HUES6 (cell line): ENCODE results near the gene SCN1B.

Source experiments
- H3K27ac ChIP-seq: 2 replicates; pipeline ENCODE4 v1.7.0; 2013; ENCODE audit warnings: low read depth, mild to moderate bottlenecking, low read length, inconsistent platforms
- H3K27me3 ChIP-seq: 2 replicates; pipeline ENCODE4 v1.6.1; 2013; ENCODE audit warnings: low read length; ENCODE audit not compliant: control insufficient read depth, insufficient read depth
- H3K36me3 ChIP-seq: 2 replicates; pipeline ENCODE4 v1.6.1; 2013; ENCODE audit warnings: low read length; ENCODE audit not compliant: control insufficient read depth, insufficient read depth
- H3K4me1 ChIP-seq: 2 replicates; pipeline ENCODE4 v1.6.1; 2013; ENCODE audit warnings: low read length; ENCODE audit not compliant: control insufficient read depth, insufficient read depth
- H3K4me3 ChIP-seq: 2 replicates; pipeline ENCODE4 v1.5.1; 2013; ENCODE audit warnings: low read depth, low read length
- H3K9ac ChIP-seq: one replicate; pipeline ENCODE4 v1.6.1; 2013; ENCODE audit warnings: mild to moderate bottlenecking, low read length
- H3K9me3 ChIP-seq: 2 replicates; pipeline ENCODE4 v1.6.1; 2013; ENCODE audit warnings: low read depth, low read length; ENCODE audit not compliant: control insufficient read depth, insufficient read depth

The SCN1B gene

GRCh38 chr19:35060160-35060855 lies 30.0 kb downstream of the SCN1B start:
- no peak overlapping the region for H3K27ac ChIP-seq

GRCh38 chr19:35061583-35062373 lies 31.5 kb downstream of the SCN1B start:
- H3K27me3 ChIP-seq = no peaks in the 10 kb centered on the region
- H3K36me3 ChIP-seq = no peaks in the 10 kb centered on the region
- no peaks in the 10 kb centered on the region for H3K9me3 ChIP-seq
- H3K4me3 ChIP-seq = no peak overlapping the region
- no peaks in the 10 kb centered on the region for H3K4me1 ChIP-seq
- no peak overlapping the region for H3K27ac ChIP-seq
- H3K9ac ChIP-seq = no peak overlapping the region

More at GRCh38 chr19:35060160-35060855, 30.0 kb downstream of the SCN1B start:
- H3K9me3 ChIP-seq = no peaks in the 10 kb centered on the region
- no peaks in the 10 kb centered on the region for H3K27me3 ChIP-seq
- 0 out of 2 replicates have a peak, but pooled peaks cover 10% of the 10 kb centered on the region for H3K4me1 ChIP-seq
- no peak overlapping the region for H3K9ac ChIP-seq
- no peaks in the 10 kb centered on the region for H3K36me3 ChIP-seq
- H3K4me3 ChIP-seq = no peak overlapping the region

DNA sequence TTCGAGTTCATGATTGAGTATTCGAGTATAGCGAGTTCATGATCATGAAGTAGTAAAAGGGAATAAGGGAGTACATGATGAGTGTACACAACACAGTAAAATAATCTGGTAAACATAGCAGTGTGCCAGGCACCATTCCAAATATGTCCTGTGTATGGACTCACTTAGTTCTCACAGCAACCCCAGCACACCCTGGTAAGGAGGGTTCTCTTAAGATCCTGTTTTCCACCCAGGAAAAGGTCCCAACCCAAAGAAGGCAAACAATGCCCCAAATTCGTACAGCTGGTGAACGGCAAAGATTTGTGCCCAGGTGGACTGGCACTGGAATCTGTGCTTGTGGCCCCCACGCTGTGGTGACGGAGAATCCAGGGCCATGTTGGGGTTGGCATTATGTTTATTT lies 32.7 kb downstream of the SCN1B start:
- no peak overlapping the region for H3K27ac ChIP-seq
- H3K9me3 ChIP-seq = no peaks in the 10 kb centered on the region
- H3K27me3 ChIP-seq = no peaks in the 10 kb centered on the region
- H3K4me1 ChIP-seq = no peaks in the 10 kb centered on the region
- H3K4me3 ChIP-seq = no peak overlapping the region
- H3K9ac ChIP-seq = no peak overlapping the region
- H3K36me3 ChIP-seq = no peaks in the 10 kb centered on the region

- Histone ChIP-seq H3K27me3 (no peaks in the 10 kb centered on the region), H3K4me3 (no peak overlapping the region), H3K27ac (no peak overlapping the region), H3K36me3 (no peaks in the 10 kb centered on the region), H3K9ac (no peak overlapping the region), H3K9me3 (no peaks in the 10 kb centered on the region), H3K4me1 (peaks cover 11% of the 10 kb centered on the region)
Measured at GRCh38 chr19:35063940-35064818, 33.9 kb downstream of the SCN1B start.

DNA sequence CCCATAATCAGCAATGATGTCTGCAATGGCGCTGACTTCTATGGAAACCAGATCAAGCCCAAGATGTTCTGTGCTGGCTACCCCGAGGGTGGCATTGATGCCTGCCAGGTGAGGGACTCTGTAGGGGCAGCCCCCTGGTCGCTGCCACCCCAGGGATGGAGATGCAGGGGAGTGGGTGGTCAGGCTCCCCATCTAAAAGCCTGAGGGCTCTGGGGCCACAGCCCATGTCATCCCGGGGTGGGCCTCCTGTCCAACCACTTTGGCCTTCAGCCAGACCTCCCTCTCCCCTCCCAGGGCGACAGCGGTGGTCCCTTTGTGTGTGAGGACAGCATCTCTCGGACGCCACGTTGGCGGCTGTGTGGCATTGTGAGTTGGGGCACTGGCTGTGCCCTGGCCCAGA lies 35.3 kb downstream of the SCN1B start:
- peaks cover 2% of the 10 kb centered on the region; the same call in 1 of the 2 replicates for H3K9me3 ChIP-seq
- H3K36me3 ChIP-seq = no peaks in the 10 kb centered on the region
- no peak overlapping the region for H3K27ac ChIP-seq
- H3K27me3 ChIP-seq = no peaks in the 10 kb centered on the region
- H3K9ac ChIP-seq = no peak overlapping the region
- H3K4me1 ChIP-seq = peaks cover 19% of the 10 kb centered on the region
- H3K4me3 ChIP-seq = no peak overlapping the region

- H3K27ac ChIP-seq = no peak overlapping the region
Measured at GRCh38 chr19:35066121-35066520, 35.9 kb downstream of the SCN1B start.

DNA sequence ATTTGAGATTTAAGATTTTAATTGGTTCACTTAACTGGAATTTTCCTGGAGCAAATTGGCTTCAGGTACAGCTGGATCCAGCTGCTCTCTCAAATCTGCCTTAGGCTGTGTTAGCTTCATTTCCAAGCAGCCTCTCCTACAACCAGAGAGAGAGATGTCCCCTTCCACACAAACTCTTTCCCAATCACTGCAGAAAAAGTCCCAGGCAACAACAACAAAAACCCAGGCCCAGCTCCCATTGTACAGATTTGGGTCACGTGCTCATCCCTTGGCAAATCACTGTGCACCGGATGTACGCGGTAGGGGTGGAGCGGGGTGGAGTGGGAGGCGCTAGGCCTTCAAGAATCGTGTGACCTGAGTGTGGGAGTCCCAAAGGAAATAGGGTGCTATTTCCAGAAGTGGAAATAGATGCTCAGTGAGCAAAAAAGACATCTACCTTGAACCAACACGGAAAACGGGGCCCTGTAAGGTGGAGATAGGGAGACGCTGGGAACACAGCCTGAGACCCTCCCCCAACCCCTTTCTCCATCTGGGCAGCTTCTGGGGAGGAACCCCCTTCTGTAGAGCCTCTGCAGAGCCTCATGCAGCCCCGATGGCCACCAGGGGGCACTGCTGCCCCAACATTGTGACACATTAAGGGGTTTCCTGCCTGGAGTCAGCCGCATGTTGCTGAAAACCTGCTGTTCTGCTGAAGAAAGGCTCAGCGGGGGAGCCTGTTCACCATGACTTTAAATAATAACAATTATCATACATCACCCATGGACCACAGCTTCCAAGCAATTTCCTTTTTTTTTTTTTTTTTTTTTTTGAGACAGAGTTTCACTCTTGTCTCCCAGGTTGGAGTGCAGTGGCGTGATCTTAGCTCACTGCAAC lies 36.7 kb downstream of the SCN1B start:
- H3K4me1 ChIP-seq = peaks cover 19% of the 10 kb centered on the region
- H3K27ac ChIP-seq = peak overlapping the region; percentile 50
- peaks cover 4% of the 10 kb centered on the region; the same call in 1 of the 2 replicates for H3K9me3 ChIP-seq
- no peaks in the 10 kb centered on the region for H3K27me3 ChIP-seq
- H3K36me3 ChIP-seq = no peaks in the 10 kb centered on the region
- H3K9ac ChIP-seq = peak overlapping the region; percentile 50
- peak overlapping the region; percentile 38; the same call in 1 of the 2 replicates for H3K4me3 ChIP-seq

More at GRCh38 chr19:35066121-35066520, 35.9 kb downstream of the SCN1B start:
- Histone ChIP-seq H3K36me3 (no peaks in the 10 kb centered on the region), H3K4me3 (no peak overlapping the region), H3K27me3 (no peaks in the 10 kb centered on the region), H3K4me1 (peaks cover 19% of the 10 kb centered on the region), H3K9me3 (peaks cover 4% of the 10 kb centered on the region; the same call in 1 of the 2 replicates), H3K9ac (no peak overlapping the region)

DNA sequence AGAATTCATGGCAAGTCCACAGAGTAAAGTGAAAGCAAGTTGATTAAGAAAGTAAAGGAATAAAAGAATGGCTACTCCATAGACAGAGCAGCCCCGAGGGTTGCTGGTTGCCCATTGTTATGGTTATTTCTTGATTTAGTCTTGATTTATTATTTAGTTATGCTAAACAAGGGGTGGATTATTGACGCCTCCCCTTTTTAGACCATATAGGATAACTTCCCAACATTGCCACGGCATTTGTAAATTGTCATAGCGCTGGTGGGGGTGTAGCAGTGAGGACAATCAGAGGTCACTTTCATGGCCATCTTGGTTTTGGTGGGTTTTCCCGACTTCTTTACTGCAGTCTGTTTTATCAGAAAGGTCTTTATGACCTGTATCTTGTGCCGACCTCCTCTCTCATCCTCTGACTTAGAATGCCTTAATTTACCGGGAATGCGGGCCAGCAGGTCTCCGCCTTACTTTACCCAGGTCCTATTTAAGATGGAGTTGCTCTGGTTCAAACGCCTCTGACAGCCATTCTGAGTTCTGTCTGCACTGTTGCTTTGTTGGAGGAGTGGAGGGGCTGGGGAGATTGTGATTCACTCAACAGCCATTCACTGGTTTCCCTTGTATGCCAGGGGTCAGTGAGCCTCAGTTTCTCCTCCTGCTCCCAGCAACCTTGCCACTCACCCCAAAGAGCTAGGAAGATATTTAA lies 38.8 kb downstream of the SCN1B start:
- H3K4me3 ChIP-seq = no peak overlapping the region
- no peaks in the 10 kb centered on the region for H3K36me3 ChIP-seq
- H3K27ac ChIP-seq = peak overlapping the region; percentile 84; the same call in 1 of the 2 replicates

DNA sequence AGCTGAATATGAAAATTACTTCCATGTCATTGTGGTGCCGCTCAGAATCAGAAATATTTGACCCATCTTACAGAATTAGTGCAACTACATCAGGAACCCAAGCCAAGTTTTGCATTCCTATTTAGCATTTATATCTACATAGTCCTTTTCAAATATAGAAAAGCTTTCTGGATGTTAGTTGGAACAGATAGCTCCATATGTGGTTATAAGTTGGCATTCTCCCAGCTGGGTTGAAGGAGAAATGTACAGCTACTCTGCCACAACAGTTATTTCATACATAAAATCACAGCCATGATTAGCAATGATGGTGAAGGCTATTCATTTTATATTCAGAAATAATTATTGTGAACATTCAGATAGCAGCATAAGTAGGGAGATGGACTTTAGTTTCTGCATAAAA lies 39.4 kb downstream of the SCN1B start:
- peaks cover 4% of the 10 kb centered on the region; the same call in 1 of the 2 replicates for H3K9me3 ChIP-seq
- peak overlapping the region; percentile 83 for H3K9ac ChIP-seq
- H3K27me3 ChIP-seq = no peaks in the 10 kb centered on the region
- peak overlapping the region; percentile 84; the same call in 1 of the 2 replicates for H3K27ac ChIP-seq
- peaks cover 19% of the 10 kb centered on the region for H3K4me1 ChIP-seq
- no peak overlapping the region for H3K4me3 ChIP-seq
- H3K36me3 ChIP-seq = no peaks in the 10 kb centered on the region

More for the DNA sequence above, 38.8 kb downstream of the SCN1B start:
- Histone ChIP-seq H3K4me1 (peaks cover 19% of the 10 kb centered on the region), H3K9ac (peak overlapping the region; percentile 83), H3K27me3 (no peaks in the 10 kb centered on the region), H3K9me3 (peaks cover 4% of the 10 kb centered on the region; the same call in 1 of the 2 replicates)
